Adrenal gland (tissue), 12 donors: Measurements from ENCODE around the gene ADPRHL1. TPM values are rescaled to one million over a fixed set of nuclear protein-coding genes. Genes with fewer than 3 reads are reported as not detected.
A peak's percentile ranks its signal among the peaks of the same experiment; 100 is the strongest.

Experiments used
- DNase-seq, 7 donors: peaks; one replicate each; pipeline ENCODE4 v3.0.0-alpha.2; 2019 to 2020
- H3K27ac ChIP-seq, 5 donors: fragments of 200-600 bp; sonication (generic) in 4 of 5; 1 replicate in 3 of 5; 2 replicates in 2 of 5; pipeline versions ENCODE4 v1.5.1 to v1.8.0; 2016 to 2020; ENCODE audit warnings: mild to moderate bottlenecking in 1 of 5
- H3K27me3 ChIP-seq: fragments of 200-600 bp; 2 replicates; pipeline ENCODE4 v1.8.0; 2021
- H3K36me3 ChIP-seq, 2 donors: fragments of 200-600 bp; replicated peaks in 1 of 2; 1 replicate in 1 of 2; 2 replicates in 1 of 2; pipeline versions ENCODE4 v1.5.1 to v1.8.0; 2018 to 2022
- H3K4me1 ChIP-seq, 2 donors: fragments of 200-600 bp; replicated peaks in 1 of 2; 1 replicate in 1 of 2; 2 replicates in 1 of 2; pipeline versions ENCODE4 v1.5.1 to v1.8.0; 2018 to 2021
- H3K4me3 ChIP-seq, 4 donors: fragments of 200-600 bp; sonication (generic) in 3 of 4; one replicate each; pipeline ENCODE4 v1.5.1; 2016 to 2018
- H3K9me3 ChIP-seq, 3 donors: fragments of 200-600 bp; sonication (generic) in 1 of 3; replicated peaks in 1 of 3; 1 replicate in 2 of 3; 2 replicates in 1 of 3; pipeline versions ENCODE4 v1.5.1 to v1.8.0; 2016 to 2021
- POLR2A ChIP-seq, 2 donors: fragments of 450-650 bp; IDR thresholded peaks; one replicate each; pipeline ENCODE4 v1.6.1; 2017; ENCODE audit warnings: antibody characterized with exemption in 2 of 2, mild to moderate bottlenecking in 2 of 2, moderate library complexity in 1 of 2
- WGBS, 4 donors: extraction: QIAGEN DNeasy Blood & Tissue Kit in 2 of 4; methylation state at CpG; one replicate each; pipeline versions ENCODE4 v1.1.5 to v1.1.7; 2013 to 2017; 5-methylcytosine and 5-hydroxymethylcytosine counted together
- intact Hi-C, 2 donors: fragments of 100-400 bp; cut with DNase I; formaldehyde crosslinking; loops; one replicate each; pipeline versions ENCODE4 v1.14.1 to v1.15.0; 2022 to 2023
- polyA plus RNA-seq, 3 donors: library from polyadenylated mRNA; stranded (reverse); fragments of 200-250 nt in 2 of 3; fragments of 350-450 nt in 1 of 3; fragmentation: Illumina TruSeq in 1 of 3; extraction: RNeasy Lipid Tissue Mini Kit (QIAGEN cat#74804) in 1 of 3; gene quantifications; one replicate each; pipeline ENCODE4 v1.2.3, GENCODE V29; 2013 to 2014
- total RNA-seq, 9 donors: library from RNA; depleted of rRNA in 4 of 9; stranded (reverse); fragments of >200 nt in 4 of 9; fragments of 120-200 nt in 1 of 9; fragmentation: NEBNext Ultra II Directional in 1 of 9; extraction: Animal tissue kit (Norgen Biotek cat#: 25700) in 1 of 9; gene quantifications; one replicate each; pipeline versions ENCODE4 v1.1.0 to v1.2.4, GENCODE V29; 2013 to 2023
- TF ChIP-seq, protein P1 (sequence below), 6 experiments: fragments of 450-650 bp in 4 of 6; fragments of 200-600 bp in 2 of 6; sonication (generic) in 1 of 6; IDR thresholded peaks; 1 replicate in 5 of 6; 2 replicates in 1 of 6; pipeline versions ENCODE4 v1.5.1 to v1.8.0; 2016 to 2021; ENCODE audit warnings: antibody characterized with exemption in 6 of 6, mild to moderate bottlenecking in 2 of 6, moderate library complexity in 1 of 6
- donor health status: healthy with polysubstance abuse.
- donor health status: Bipolar disorder and iron deficiency.
- donor health status: DM: yes; HTN: yes; CAD: no.
- donor health status: DM: no; HTN: no; CAD: no.
- donor health status: DM: no; HTN: no; CAD: no.
- donor health status: DM: yes; HTN: yes; CAD: no.

Gene ADPRHL1
- total and polyA plus RNA-seq, 12 donors = 2.0 to 14.2 (median 4.0) TPM

DNA sequence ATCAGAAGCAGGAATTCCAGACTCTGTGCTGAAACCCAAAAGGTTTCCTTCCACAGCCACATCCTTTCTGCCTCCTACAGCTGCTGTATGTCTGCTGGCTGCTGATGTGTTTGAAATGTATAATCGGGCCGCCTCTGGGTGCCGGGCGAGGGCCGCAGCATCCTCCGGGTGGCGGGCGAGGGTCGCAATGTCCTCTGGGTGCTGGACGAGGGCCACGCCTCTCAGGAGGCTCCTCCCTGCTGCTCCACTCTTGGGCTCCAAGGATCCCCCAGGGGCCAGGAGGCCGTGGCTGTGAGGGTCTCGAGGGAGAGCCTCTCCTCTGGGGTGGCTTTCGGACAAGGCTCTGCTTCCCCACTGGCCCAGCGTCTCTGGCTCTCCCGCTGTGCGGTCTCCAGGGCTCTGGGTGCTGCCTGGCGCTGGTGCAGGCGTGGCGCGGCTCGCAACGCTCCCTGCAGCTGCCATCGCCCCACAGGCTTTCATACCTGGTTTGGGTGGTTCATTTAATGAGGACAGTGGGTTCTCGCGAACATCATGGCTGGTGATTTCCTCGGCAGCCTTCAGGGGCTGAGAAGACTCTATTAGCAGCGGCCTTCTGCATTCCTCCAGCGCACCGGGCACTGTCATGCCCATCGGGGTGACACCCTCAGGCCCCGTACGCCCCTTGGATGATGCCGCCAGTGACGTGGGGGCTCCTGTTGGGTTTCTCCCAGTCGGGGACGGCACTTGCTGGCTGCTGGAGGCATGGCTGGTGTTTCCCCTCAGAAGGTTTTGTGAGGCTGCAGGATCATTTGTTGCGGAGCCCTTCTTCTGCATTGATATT, 47.6 kb downstream of the ADPRHL1 start:
- Histone ChIP-seq H3K36me3 (no peaks in the 10 kb centered on the region), H3K9me3 (no peaks in the 10 kb centered on the region), H3K4me3 (no peak overlapping the region), H3K4me1 (no peaks in the 10 kb centered on the region), H3K27me3 (peaks cover 4% of the 10 kb centered on the region), H3K27ac (no peak overlapping the region)
- intact Hi-C loops = loop anchor here in 1 of 2 donors (10.0 kb wide), 1 partner anchor 471 kb away; no protein-coding TSS in a partner anchor
- TF ChIP-seq POLR2A (IDR thresholded peaks at IDR 0.05) = no peak
- TF ChIP-seq, protein P1, sequence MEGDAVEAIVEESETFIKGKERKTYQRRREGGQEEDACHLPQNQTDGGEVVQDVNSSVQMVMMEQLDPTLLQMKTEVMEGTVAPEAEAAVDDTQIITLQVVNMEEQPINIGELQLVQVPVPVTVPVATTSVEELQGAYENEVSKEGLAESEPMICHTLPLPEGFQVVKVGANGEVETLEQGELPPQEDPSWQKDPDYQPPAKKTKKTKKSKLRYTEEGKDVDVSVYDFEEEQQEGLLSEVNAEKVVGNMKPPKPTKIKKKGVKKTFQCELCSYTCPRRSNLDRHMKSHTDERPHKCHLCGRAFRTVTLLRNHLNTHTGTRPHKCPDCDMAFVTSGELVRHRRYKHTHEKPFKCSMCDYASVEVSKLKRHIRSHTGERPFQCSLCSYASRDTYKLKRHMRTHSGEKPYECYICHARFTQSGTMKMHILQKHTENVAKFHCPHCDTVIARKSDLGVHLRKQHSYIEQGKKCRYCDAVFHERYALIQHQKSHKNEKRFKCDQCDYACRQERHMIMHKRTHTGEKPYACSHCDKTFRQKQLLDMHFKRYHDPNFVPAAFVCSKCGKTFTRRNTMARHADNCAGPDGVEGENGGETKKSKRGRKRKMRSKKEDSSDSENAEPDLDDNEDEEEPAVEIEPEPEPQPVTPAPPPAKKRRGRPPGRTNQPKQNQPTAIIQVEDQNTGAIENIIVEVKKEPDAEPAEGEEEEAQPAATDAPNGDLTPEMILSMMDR (IDR thresholded peaks at IDR 0.05) = no peak
- DNase-seq = peak in 1 of 7 donors; percentile 12
- 91 to 96% (median 92%) methylated on average over 19 to 38 of the region's 38 CpGs for WGBS, 4 donors

DNA sequence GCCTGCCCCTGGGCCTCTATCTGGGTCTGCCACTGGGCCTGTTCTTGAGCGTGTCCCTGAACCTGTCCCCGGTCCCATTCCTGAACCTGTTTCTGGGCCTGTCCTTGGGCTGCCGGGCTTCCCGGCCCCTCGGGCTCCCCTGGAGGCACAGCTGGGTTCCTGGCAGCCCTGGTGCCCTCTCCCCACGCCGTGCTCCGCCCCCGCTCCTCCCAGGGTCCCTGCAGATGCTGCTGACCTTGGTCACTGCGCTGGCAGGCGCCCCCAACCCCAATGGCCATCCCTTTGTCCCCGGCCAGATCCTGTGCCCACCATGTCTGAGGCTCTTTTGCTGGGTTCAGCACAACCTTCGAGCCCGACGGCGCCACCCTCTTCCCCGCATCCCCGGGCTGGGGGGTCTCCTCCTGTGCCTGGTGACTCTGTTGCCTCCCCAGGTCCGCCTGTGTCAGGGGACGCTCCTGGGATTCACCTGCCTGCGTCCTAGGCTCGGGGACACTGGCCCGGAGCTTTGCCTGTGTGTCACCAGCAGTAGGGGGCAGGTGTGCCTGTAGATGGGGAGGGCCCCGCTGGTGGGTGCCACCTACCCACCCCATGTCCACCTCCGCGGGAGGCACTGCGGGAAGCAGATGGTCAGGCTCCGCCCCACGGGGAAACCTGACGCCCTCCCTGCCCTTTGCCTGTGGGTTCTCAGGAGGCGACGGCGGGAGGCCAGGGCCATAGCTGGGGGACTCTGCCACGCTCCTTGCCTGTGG, 48.4 kb downstream of the ADPRHL1 start:
- TF ChIP-seq POLR2A (IDR thresholded peaks at IDR 0.05) = no peak
- TF ChIP-seq, protein P1 (IDR thresholded peaks at IDR 0.05) = no peak

DNA sequence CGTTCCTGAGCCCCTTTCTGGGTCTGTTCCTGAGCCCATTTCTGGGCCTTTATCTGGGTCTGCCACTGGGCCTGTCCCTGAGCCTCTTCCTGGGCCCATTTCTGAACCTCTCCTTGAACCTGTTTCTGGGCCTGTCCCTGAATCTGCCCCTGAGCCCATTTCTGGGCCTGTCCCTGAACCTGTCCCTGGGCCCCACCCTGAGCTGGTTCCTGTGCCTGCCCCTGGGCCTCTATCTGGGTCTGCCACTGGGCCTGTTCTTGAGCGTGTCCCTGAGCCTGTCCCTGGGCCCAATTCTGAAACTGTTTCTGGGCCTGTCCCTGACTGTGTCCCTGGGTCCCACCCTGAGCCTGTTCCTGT, 48.9 kb downstream of the ADPRHL1 start:
- intact Hi-C loops = loop anchor here in 1 of 2 donors (10.0 kb wide), 1 partner anchor 470 kb away; no protein-coding TSS in a partner anchor
- 81 to 100% (median 94%) methylated on average over 1 to 2 of the region's 2 CpGs for WGBS, 4 donors
- no peak overlapping the region for H3K27ac ChIP-seq

More for the DNA sequence above, 48.4 kb downstream of the ADPRHL1 start:
- peaks cover 4% of the 10 kb centered on the region for H3K27me3 ChIP-seq
- no peak overlapping the region for H3K27ac ChIP-seq
- H3K9me3 ChIP-seq = no peaks in the 10 kb centered on the region
- no peaks in the 10 kb centered on the region for H3K4me1 ChIP-seq
- 75 to 82% (median 81%) methylated on average over 21 to 34 of the region's 34 CpGs for WGBS, 4 donors
- intact Hi-C loops = loop anchor here in 1 of 2 donors (10.0 kb wide), 1 partner anchor 470 kb away; no protein-coding TSS in a partner anchor
- peak in 1 of 7 donors; percentile 16 for DNase-seq
- no peaks in the 10 kb centered on the region for H3K36me3 ChIP-seq
- no peak overlapping the region for H3K4me3 ChIP-seq

More for the DNA sequence above, 48.9 kb downstream of the ADPRHL1 start:
- Histone ChIP-seq H3K4me1 (no peaks in the 10 kb centered on the region), H3K36me3 (no peaks in the 10 kb centered on the region), H3K9me3 (no peaks in the 10 kb centered on the region), H3K4me3 (no peak overlapping the region), H3K27me3 (peaks cover 4% of the 10 kb centered on the region)
- TF ChIP-seq, protein P1 (IDR thresholded peaks at IDR 0.05) = no peak
- no peak for DNase-seq
